ENCODE data around the gene LGALS1.
"Not testable (repeated sequence)": the region's sequence is repeated elsewhere in the genome, so short reads cannot be mapped to it uniquely, and the experiment has no call there.

Gene LGALS1

GRCh38 chr22:37710675-37711074, 35.2 kb downstream of the LGALS1 start:
- no peak overlapping the region for H3K4me3 ChIP-seq (ENCODE audit: low read depth, low read length)
- DNase-seq (ENCODE audit: low read depth) = no peak
- no peak for TF ChIP-seq CTCF (IDR thresholded peaks at IDR 0.05; ENCODE audit: low read depth, low read length, missing control alignments)

GRCh38 chr22:37711490-37711889, 36.1 kb downstream of the LGALS1 start:
- TF ChIP-seq CTCF (IDR thresholded peaks at IDR 0.05; ENCODE audit: low read depth, low read length, missing control alignments) = no peak
- no peak for DNase-seq (ENCODE audit: low read depth)
- no peak overlapping the region for H3K4me3 ChIP-seq (ENCODE audit: low read depth, low read length)

- no peak for TF ChIP-seq CTCF (IDR thresholded peaks at IDR 0.05; ENCODE audit: low read depth, low read length, missing control alignments)
- no peak overlapping the region for H3K4me3 ChIP-seq (ENCODE audit: low read depth, low read length)
- DNase-seq (ENCODE audit: low read depth) = no peak
Measured at GRCh38 chr22:37713761-37714160, 38.3 kb downstream of the LGALS1 start.

GRCh38 chr22:37714634-37715033, 39.2 kb downstream of the LGALS1 start:
- no peak overlapping the region for H3K4me3 ChIP-seq (ENCODE audit: low read depth, low read length)
- DNase-seq (ENCODE audit: low read depth) = no peak
- no peak for TF ChIP-seq CTCF (IDR thresholded peaks at IDR 0.05; ENCODE audit: low read depth, low read length, missing control alignments)

GRCh38 chr22:37715760-37716159, 40.3 kb downstream of the LGALS1 start:
- DNase-seq (ENCODE audit: low read depth) = no peak
- TF ChIP-seq CTCF (IDR thresholded peaks at IDR 0.05; ENCODE audit: low read depth, low read length, missing control alignments) = no peak
- no peak overlapping the region for H3K4me3 ChIP-seq (ENCODE audit: low read depth, low read length)

DNA sequence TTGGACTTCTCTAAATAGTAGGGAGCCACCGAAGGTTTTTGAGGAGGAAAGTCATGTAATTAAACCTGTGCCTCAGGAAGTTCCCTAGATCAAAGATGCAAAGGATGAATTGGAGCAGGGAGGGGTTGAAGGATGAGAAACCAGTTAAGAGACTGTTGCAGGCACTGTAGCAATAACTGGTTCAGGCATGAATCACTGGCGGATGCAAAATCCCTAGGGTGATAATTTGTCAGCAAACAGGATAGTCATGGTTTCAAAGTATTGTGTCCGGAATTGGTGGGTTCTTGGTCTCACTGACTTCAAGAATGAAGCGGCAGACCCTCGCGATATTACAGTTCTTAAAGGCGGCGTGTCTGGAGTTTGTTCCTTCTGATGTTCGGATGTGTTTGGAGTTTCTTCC, 41.3 kb downstream of the LGALS1 start:
- DNase-seq (ENCODE audit: low read depth) = no peak
- H3K4me3 ChIP-seq (ENCODE audit: low read depth, low read length) = no peak overlapping the region
- TF ChIP-seq CTCF (IDR thresholded peaks at IDR 0.05; ENCODE audit: low read depth, low read length, missing control alignments) = no peak

DNA sequence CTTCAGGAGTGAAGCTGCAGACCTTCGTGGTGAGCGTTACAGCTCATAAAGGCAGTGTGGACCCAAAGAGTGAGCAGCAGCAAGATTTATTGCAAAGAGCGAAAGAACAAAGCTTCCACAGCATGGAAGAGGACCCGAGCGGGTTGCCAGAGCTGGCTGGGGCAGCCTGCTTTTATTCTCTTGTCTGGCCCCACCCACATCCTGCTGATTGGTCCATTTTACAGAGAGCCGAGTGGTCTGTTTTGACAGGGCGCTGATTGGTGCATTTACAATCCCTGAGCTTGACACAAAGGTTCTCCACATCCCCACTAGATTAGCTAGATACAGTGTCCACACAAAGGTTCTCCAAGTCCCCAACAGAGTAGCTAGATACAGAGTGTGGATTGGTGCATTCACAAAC, 41.8 kb downstream of the LGALS1 start:
- DNase-seq (ENCODE audit: low read depth); H3K4me3 ChIP-seq (ENCODE audit: low read depth, low read length): not testable (repeated sequence)

DNA sequence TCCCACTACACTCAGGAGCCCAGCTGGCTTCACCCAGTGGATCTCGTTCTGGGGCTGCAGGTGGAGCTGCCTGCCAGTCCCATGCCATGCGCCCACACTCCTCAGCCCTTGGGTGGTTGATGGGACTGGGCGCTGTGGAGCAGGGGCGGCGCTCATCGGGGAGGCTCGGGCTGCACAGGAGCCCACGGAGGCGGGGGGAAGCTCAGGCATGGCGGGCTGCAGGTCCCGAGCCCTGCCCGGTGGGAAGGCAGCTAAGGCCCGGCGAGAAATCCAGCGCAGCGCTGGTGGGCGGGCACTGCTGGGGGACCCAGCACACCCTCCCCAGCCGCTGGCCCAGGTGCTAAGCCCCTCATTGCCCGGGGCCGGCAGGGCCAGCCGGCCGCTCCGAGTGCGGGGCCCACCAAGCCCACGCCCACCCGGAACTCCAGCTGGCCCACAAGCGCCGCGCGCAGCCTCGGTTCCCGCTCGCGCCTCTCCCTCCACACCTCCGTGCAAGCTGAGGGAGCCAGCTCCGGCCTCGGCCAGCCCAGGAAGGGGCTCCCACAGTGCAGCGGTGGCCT, 42.4 kb downstream of the LGALS1 start:
- H3K4me3 ChIP-seq (ENCODE audit: low read depth, low read length); DNase-seq (ENCODE audit: low read depth): not testable (repeated sequence)

All from GM12864 (cell line).